Measurements from ENCODE around the gene SCYL3. TPM values are rescaled to one million over a fixed set of nuclear protein-coding genes. Genes with fewer than 3 reads are reported as not detected.

Gene SCYL3
- total RNA-seq, 1 donor from 2014 or later: 6.4 TPM

- no peak for DNase-seq (ENCODE audit: low read depth)
- TF ChIP-seq CTCF (IDR thresholded peaks at IDR 0.05; ENCODE audit: insufficient read depth, low read length, poor library complexity, severe bottlenecking): no peak
- Histone ChIP-seq H3K36me3 (ENCODE audit: control insufficient read depth, insufficient read depth, low read length) (no peaks in the 10 kb centered on the region), H3K4me3 (ENCODE audit: low read depth, low read length) (no peak overlapping the region), H3K27me3 (ENCODE audit: control insufficient read depth, insufficient read depth, low read length) (no peaks in the 10 kb centered on the region)
Measured at GRCh38 chr1:169889871-169890270, 3.8 kb downstream of the SCYL3 start.

- no peaks in the 10 kb centered on the region for H3K27me3 ChIP-seq (ENCODE audit: control insufficient read depth, insufficient read depth, low read length)
- no peak for TF ChIP-seq CTCF (IDR thresholded peaks at IDR 0.05; ENCODE audit: insufficient read depth, low read length, poor library complexity, severe bottlenecking)
- no peak overlapping the region for H3K4me3 ChIP-seq (ENCODE audit: low read depth, low read length)
- H3K36me3 ChIP-seq (ENCODE audit: control insufficient read depth, insufficient read depth, low read length): no peaks in the 10 kb centered on the region
- DNase-seq (ENCODE audit: low read depth): no peak
Measured at GRCh38 chr1:169886931-169887330, 6.8 kb downstream of the SCYL3 start.

- TF ChIP-seq CTCF (IDR thresholded peaks at IDR 0.05; ENCODE audit: insufficient read depth, low read length, poor library complexity, severe bottlenecking): no peak
- no peaks in the 10 kb centered on the region for H3K36me3 ChIP-seq (ENCODE audit: control insufficient read depth, insufficient read depth, low read length)
Measured at GRCh38 chr1:169886422-169886821, 7.3 kb downstream of the SCYL3 start.

GRCh38 chr1:169885207-169885606 is 8.5 kb downstream of the SCYL3 start:
- H3K36me3 ChIP-seq (ENCODE audit: control insufficient read depth, insufficient read depth, low read length): no peaks in the 10 kb centered on the region
- DNase-seq (ENCODE audit: low read depth): no peak
- no peaks in the 10 kb centered on the region for H3K27me3 ChIP-seq (ENCODE audit: control insufficient read depth, insufficient read depth, low read length)
- TF ChIP-seq CTCF (IDR thresholded peaks at IDR 0.05; ENCODE audit: insufficient read depth, low read length, poor library complexity, severe bottlenecking): no peak
- no peak overlapping the region for H3K4me3 ChIP-seq (ENCODE audit: low read depth, low read length)

More at GRCh38 chr1:169886422-169886821, 7.3 kb downstream of the SCYL3 start:
- H3K4me3 ChIP-seq (ENCODE audit: low read depth, low read length): no peak overlapping the region
- H3K27me3 ChIP-seq (ENCODE audit: control insufficient read depth, insufficient read depth, low read length): no peaks in the 10 kb centered on the region
- no peak for DNase-seq (ENCODE audit: low read depth)

GRCh38 chr1:169884634-169885033 is 9.1 kb downstream of the SCYL3 start:
- no peaks in the 10 kb centered on the region for H3K36me3 ChIP-seq (ENCODE audit: control insufficient read depth, insufficient read depth, low read length)
- DNase-seq (ENCODE audit: low read depth): no peak
- TF ChIP-seq CTCF (IDR thresholded peaks at IDR 0.05; ENCODE audit: insufficient read depth, low read length, poor library complexity, severe bottlenecking): no peak
- no peak overlapping the region for H3K4me3 ChIP-seq (ENCODE audit: low read depth, low read length)
- H3K27me3 ChIP-seq (ENCODE audit: control insufficient read depth, insufficient read depth, low read length): no peaks in the 10 kb centered on the region

- Histone ChIP-seq H3K36me3 (ENCODE audit: control insufficient read depth, insufficient read depth, low read length) (no peaks in the 10 kb centered on the region), H3K27me3 (ENCODE audit: control insufficient read depth, insufficient read depth, low read length) (no peaks in the 10 kb centered on the region), H3K4me3 (ENCODE audit: low read depth, low read length) (no peak overlapping the region)
- no peak for DNase-seq (ENCODE audit: low read depth)
- no peak for TF ChIP-seq CTCF (IDR thresholded peaks at IDR 0.05; ENCODE audit: insufficient read depth, low read length, poor library complexity, severe bottlenecking)
Measured at GRCh38 chr1:169882039-169882511, 11.6 kb downstream of the SCYL3 start.

Measured in kidney epithelial cell (primary cell).